Retinal pigment epithelial cell (primary cell): ENCODE results near the gene CELF4.

ENCODE experiments used
- DNase-seq: peaks from one replicate; pipeline ENCODE4 v3.0.0-alpha.2; 2010; ENCODE audit warnings: low read depth
- H3K4me3 ChIP-seq: 2 replicates; pipeline ENCODE4 v1.5.1; 2011; ENCODE audit warnings: mild to moderate bottlenecking, low read length, control low read depth, moderate library complexity
- TF ChIP-seq, protein P1 (sequence below): conservative IDR thresholded peaks from 2 replicates; pipeline ENCODE4 v1.5.1; 2011; ENCODE audit warnings: low read depth, low read length, control low read depth, inconsistent platforms

CELF4 gene

DNA sequence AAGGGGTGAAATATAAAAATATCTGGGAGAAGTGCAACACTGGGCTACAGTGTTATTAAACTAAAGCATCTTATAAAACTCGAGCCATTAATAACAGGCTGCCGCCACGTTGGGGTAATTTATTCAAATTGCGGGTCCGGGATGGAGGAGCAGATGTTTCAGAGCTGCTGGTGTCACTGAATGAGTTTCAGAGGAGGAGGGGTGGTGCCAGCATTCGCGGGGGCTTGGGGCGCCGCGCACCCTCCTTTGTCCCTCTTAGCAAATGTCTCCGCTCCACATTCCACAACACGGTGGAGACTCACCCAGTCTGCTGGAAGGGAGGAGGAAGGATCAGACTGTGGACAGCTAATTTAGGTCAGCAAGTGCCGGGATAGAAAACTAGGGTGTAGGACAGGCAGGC lies 260.5 kb downstream of the CELF4 start:
- no peak overlapping the region for H3K4me3 ChIP-seq
- no peak for DNase-seq
- TF ChIP-seq, protein P1, sequence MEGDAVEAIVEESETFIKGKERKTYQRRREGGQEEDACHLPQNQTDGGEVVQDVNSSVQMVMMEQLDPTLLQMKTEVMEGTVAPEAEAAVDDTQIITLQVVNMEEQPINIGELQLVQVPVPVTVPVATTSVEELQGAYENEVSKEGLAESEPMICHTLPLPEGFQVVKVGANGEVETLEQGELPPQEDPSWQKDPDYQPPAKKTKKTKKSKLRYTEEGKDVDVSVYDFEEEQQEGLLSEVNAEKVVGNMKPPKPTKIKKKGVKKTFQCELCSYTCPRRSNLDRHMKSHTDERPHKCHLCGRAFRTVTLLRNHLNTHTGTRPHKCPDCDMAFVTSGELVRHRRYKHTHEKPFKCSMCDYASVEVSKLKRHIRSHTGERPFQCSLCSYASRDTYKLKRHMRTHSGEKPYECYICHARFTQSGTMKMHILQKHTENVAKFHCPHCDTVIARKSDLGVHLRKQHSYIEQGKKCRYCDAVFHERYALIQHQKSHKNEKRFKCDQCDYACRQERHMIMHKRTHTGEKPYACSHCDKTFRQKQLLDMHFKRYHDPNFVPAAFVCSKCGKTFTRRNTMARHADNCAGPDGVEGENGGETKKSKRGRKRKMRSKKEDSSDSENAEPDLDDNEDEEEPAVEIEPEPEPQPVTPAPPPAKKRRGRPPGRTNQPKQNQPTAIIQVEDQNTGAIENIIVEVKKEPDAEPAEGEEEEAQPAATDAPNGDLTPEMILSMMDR = no peak

DNA sequence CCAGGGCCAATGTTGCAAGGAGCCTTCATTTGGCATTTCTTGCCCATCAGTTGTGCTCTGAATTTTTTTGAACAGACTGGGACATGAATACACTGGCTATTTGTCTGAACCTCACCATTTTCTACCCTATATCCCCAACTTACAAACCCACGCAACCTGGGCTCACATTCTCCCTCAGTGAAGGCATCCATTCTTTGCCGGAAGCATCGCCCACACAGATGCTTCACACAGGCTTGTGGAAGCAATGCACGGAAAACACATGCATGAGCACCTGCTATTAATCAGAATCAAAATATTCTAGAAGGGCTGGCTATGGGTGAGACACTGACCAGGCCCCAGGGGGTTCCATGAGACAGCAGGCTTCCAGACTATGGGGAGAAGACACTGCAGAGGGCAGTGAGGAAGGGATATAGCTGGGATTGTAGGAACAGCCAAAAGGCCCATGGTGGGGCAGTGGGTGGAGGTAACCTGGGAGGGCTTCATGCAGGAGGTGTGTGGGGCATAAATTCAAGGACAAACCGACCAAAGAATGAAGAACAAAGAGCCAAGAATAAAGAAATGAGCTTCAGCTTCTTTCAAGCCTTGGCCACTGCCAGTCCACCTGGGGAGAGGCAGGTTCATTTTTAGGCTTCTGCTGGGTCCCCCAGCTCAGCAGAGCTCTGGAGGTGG lies 261.5 kb downstream of the CELF4 start:
- no peak for DNase-seq

DNA sequence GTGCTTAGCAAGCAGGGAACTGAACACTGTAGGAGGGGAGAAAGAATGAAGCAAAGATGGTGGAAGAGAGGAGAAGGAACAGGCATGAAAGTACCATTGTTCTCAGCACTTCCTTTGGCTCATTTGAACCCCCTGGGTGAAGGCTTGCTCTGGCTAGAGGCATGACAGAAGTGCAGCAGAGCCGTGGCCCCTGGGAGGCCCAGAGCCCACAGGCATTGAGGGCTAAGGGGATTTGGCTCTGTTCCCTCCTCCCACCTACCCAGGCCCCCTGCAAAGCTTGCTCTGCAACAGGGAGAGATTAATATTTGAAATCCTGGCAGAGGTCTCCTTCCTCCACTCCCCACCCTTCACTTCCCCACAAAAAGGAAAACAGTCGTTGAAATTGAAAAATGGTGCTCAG lies 262.6 kb downstream of the CELF4 start:
- TF ChIP-seq, protein P1 = no peak
- no peak for DNase-seq
- H3K4me3 ChIP-seq = no peak overlapping the region

More for the DNA sequence above, 261.5 kb downstream of the CELF4 start:
- TF ChIP-seq, protein P1 = no peak
- no peak overlapping the region for H3K4me3 ChIP-seq

DNA sequence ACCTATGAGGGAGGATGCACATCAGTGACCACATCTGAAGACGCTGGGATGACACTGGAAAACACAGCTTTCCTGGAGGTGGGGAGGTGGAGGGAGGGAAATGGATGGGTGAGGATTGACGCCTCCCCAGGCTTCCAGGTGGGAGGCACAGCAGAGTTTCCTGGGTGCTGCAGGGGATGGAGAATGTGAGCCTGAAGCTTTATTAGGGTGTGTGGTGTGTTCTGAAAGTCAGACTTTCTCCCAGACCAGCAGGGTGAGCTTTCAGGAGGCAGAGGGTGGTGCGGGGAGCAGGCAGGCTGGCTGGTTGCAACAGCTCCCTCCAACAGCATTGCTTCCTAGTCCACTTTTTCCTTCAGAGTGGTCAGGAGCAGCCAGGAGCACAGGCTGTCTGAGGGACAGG lies 263.1 kb downstream of the CELF4 start:
- H3K4me3 ChIP-seq = no peak overlapping the region
- no peak for DNase-seq
- TF ChIP-seq, protein P1 = no peak

DNA sequence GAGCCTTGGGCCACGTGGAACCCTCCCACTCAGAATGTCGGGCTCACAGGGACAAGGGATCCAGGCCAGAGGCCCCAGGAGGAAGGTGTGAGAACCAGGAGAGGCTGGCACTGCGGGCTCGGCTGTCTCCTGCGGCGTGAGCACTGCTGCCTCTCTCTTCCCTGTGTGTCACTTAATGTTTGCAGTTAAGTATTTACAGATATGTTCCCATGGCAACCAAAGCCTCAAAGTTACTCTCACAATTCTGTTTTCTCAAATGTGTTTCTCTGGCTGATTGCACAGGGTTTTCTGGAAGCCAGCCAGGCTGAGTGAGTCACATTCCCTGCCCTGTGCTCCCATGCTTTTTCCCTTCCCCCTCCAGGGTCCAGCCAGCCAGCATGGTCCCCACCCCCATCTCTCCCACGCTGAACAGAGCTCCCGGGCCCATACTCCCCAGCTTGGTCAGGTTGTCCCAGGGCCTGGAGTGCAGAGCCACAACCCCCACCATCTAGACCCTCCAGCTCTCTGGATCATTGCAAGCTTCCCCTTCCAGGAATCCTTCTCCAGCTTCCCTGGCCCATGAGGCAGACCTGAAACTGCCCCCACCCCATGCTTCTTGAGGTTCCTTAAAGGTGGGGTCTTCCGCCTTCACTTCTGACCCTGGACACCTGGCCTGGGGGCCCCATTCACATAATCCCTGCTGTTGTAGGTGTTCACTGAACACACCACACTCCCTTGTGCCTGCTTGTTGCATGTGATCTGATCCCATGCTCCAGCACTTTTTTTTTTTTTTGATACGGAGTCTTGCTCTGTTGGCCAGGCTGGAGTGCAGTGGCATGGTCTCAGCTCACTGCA lies 265.9 kb downstream of the CELF4 start:
- DNase-seq = peak; percentile 99
- no peak overlapping the region for H3K4me3 ChIP-seq
- TF ChIP-seq, protein P1 = no peak

DNA sequence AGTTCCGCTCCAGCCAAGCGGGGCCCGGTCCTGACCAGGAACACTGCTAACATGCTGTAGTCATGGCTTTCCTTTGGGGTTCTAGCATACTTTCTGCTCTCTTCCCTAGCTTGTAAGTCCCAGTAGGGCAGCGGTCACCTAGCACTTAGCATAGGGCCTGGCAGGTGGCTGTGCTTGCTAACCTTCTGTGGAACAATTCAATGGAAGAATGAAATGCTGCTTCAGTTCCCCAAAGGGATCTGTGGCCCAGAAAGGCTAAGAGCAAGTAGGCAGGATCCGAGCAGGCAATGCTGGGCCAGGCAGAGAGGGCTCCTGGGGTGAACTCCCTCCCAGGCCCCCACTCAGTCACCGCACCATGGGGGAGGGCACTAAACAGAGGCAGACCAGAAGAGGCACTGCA lies 266.8 kb downstream of the CELF4 start:
- H3K4me3 ChIP-seq = no peak overlapping the region
- peak; percentile 5 for DNase-seq
- TF ChIP-seq, protein P1 = no peak

DNA sequence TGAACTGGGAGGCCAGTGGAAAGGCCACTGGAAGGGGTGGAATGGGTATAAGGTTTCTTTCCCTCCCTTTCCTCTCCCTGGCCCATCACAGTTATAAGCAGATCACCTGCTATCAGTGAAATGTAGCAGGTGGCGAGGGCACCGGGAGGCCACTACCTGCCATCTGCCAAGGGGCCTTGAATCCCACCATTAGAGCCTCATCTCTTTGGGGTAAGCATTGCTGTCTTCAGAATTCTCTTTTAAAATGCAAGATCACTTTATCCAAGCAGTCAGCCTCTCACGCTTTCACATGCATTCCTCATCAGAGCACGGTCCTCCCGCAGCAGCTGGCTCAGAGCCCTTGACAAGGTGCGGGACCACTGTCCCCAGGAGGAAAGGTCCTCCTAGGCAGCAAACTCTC lies 268.5 kb downstream of the CELF4 start:
- TF ChIP-seq, protein P1 = no peak
- no peak for DNase-seq
- no peak overlapping the region for H3K4me3 ChIP-seq
